Activated T-helper 2 cell treated with anti-CD3 and anti-CD28 coated beads, Interferon-gamma antibody, Interleukin-2, Interleukin-4, amounts not matched to agents 10 μg/mL and 5 μg/mL and 100 μg/mL, durations not matched to agents 14 hours and 24 hours and 36 hours (primary cell): ENCODE measurements around the gene PLPPR1. TPM values are rescaled to one million over a fixed set of nuclear protein-coding genes. Genes with fewer than 3 reads are reported as not detected.

Experiments used
- DNase-seq: peaks from one replicate; pipeline ENCODE4 v3.0.0; 2021; ENCODE audit warnings: low spot score
- H3K27ac Mint-ChIP-seq: one replicate; pipeline ENCODE4 v1.8.0; 2021; ENCODE audit warnings: mixed read lengths
- H3K27me3 Mint-ChIP-seq: one replicate; pipeline ENCODE4 v1.8.0; 2021; ENCODE audit warnings: low read depth, mixed read lengths
- H3K36me3 Mint-ChIP-seq: one replicate; pipeline ENCODE4 v1.8.0; 2021; ENCODE audit warnings: low read depth, mixed read lengths
- H3K4me1 Mint-ChIP-seq: one replicate; pipeline ENCODE4 v1.8.0; 2021; ENCODE audit warnings: low read depth, mixed read lengths
- H3K4me3 Mint-ChIP-seq: one replicate; pipeline ENCODE4 v1.8.0; 2021; ENCODE audit warnings: low read depth, mild to moderate bottlenecking, moderate library complexity, mixed read lengths
- H3K9me3 Mint-ChIP-seq: one replicate; pipeline ENCODE4 v1.8.0; 2021; ENCODE audit warnings: mixed read lengths
- intact Hi-C: fragments of 100-400 bp; cut with micrococcal nuclease; formaldehyde crosslinking; loops from one replicate; pipeline ENCODE4 v1.15.1; 2023
- total RNA-seq: library from RNA; stranded (reverse); gene quantifications from 2 replicates; pipeline ENCODE4 v1.2.3, GENCODE V29; 2022

The PLPPR1 gene
- total RNA-seq, 1 donor from 2014 or later = not detected

DNA sequence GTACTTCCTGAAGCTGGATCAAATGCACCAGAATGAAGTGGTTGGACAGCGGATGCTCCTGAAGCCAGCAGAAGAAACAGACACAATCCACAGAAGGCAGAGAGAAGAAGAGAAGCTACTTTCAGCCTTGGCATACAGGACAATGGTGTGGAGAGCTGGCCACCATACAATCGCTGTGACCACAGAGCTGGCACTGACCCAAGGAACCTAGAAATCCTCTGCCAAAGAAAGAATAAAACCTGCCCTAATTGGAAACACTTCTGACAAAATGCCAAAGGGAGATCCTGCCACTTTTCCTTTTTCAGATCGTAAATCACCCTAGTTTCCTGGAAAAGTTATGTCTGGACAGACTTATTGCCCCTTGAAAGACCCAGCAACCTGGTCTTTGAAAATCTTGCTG is 278.5 kb downstream of the PLPPR1 start:
- H3K9me3 Mint-ChIP-seq = no peaks in the 10 kb centered on the region
- intact Hi-C loops = no loop called here

DNA sequence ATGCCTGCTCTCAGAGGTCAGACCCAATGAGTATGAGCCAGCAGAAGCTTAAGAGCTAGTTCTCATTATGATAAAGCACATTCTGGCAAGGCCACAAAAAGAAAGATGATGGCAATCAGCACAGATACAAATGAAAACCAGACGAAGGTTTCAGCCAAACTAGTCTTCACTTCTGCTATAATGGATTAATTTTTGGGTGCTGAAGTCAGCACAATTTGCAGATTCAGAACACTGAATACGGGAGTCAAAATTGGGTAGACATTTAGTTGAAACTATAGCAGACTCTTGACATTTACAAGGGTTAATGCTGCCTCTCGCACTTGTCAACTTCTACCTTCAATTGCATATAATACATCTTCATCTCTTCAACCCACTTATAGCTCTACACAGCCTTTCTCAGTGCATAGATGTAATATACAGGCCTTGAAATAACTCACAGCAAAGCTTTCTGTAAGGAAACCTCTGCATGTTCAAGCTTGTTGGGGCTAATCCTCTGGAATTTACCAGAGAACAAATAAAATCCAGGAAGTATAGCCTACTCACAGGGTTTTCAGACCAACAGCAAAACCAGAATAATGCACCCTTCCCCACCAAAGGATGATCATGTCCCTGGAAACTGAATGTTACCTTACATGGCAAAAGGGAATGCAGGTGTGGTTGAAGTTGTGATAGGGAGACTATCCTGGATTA is 279.1 kb downstream of the PLPPR1 start:
- Mint-ChIP-seq H3K4me3 (no peak overlapping the region), H3K4me1 (no peaks in the 10 kb centered on the region), H3K36me3 (no peaks in the 10 kb centered on the region), H3K9me3 (no peaks in the 10 kb centered on the region), H3K27ac (no peak overlapping the region), H3K27me3 (peaks cover 3% of the 10 kb centered on the region)
- DNase-seq = no peak
- intact Hi-C loops = no loop called here

More for the DNA sequence above, 278.5 kb downstream of the PLPPR1 start:
- DNase-seq = no peak
- Mint-ChIP-seq H3K4me3 (no peak overlapping the region), H3K27me3 (peaks cover 3% of the 10 kb centered on the region), H3K27ac (no peak overlapping the region), H3K36me3 (no peaks in the 10 kb centered on the region), H3K4me1 (no peaks in the 10 kb centered on the region)

DNA sequence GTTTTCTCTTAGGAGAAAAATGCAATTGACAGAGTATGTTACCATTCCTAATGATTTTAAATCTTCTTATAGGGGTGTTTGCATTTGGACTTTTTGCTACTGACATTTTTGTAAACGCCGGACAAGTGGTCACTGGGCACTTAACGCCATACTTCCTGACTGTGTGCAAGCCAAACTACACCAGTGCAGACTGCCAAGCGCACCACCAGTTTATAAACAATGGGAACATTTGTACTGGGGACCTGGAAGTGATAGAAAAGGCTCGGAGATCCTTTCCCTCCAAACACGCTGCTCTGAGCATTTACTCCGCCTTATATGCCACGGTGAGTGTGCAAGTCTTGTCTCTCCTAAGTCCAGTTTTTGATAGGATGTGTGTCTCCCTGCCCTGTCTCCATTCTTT is 280.6 kb downstream of the PLPPR1 start:
- Mint-ChIP-seq H3K27ac (no peak overlapping the region), H3K36me3 (no peaks in the 10 kb centered on the region)
- DNase-seq = no peak

DNA sequence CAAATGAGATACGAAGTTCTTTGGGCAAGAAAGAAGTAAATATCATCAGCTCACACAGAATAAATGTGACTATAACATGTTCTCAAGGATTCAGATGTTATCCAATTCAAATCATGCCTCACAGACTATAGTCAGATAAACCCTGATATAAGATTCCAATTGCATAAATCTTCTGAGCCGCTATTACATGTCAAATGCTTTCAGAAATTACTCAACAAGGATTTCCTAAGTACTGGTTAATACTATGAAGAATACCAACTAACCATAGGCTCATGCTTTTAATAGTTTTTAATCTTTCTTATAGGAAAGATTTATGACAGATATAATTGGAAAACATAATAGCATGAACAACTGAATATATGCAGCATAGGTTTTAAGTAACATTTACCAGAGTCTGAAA is 282.7 kb downstream of the PLPPR1 start:
- no peaks in the 10 kb centered on the region for H3K4me1 Mint-ChIP-seq
- no peak for DNase-seq
- H3K4me3 Mint-ChIP-seq = no peak overlapping the region
- H3K9me3 Mint-ChIP-seq = no peaks in the 10 kb centered on the region
- H3K36me3 Mint-ChIP-seq = no peaks in the 10 kb centered on the region
- no peak overlapping the region for H3K27ac Mint-ChIP-seq
- H3K27me3 Mint-ChIP-seq = peaks cover 2% of the 10 kb centered on the region
- intact Hi-C loops = loop anchor here (2.0 to 5.0 kb wide), 3 partner anchors 194 to 709 kb away; no protein-coding TSS in a partner anchor

More for the DNA sequence above, 280.6 kb downstream of the PLPPR1 start:
- intact Hi-C loops = no loop called here
- H3K9me3 Mint-ChIP-seq = no peaks in the 10 kb centered on the region
- H3K4me3 Mint-ChIP-seq = no peak overlapping the region
- peaks cover 3% of the 10 kb centered on the region for H3K27me3 Mint-ChIP-seq
- H3K4me1 Mint-ChIP-seq = no peaks in the 10 kb centered on the region

DNA sequence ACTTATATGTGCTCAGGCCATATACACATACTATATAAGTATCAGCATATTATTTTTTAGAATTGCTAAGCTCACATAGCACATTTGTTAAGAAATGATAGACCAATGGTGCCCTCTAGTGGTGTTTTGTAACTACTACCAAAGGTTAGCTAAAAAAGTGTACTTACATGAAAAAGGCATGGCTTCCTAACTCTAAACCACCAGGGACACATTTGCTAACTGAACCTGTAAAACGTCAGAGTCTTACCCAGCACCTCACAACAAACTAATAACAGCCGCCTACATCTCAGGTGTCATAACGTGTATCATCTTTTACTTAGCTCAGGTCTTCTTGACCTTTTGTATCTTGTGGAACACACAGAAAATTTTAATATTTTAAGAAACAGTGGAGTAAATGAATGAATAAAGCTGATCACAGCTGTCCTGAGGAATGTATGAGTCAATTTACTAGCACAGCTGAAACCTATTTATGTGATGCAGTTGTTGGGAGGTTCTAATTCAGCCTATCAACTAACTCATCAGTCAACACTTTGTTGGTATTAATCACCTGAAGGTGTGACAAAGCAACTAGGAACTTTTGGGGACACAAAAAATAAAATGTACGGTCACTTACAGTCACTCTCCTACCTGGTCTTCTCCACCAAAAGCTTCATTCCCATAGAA is 283.4 kb downstream of the PLPPR1 start:
- H3K27me3 Mint-ChIP-seq = no peaks in the 10 kb centered on the region

DNA sequence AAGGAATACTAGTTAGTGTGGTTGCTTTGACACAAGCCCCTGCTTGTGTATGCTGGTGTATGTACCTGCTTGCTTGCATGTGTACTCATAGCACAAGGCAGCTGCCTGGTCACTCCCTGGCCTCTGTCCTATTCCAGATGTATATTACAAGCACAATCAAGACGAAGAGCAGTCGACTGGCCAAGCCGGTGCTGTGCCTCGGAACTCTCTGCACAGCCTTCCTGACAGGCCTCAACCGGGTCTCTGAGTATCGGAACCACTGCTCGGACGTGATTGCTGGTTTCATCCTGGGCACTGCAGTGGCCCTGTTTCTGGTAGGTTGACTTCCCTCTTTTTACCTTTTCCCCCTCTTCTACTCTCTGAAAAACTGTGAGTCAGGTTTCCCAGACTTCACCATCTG is 284.1 kb downstream of the PLPPR1 start:
- H3K4me1 Mint-ChIP-seq = no peaks in the 10 kb centered on the region
- no peak for DNase-seq
- H3K27me3 Mint-ChIP-seq = no peaks in the 10 kb centered on the region
- intact Hi-C loops = loop anchor here (5.0 kb wide), 2 partner anchors 195 to 710 kb away; no protein-coding TSS in a partner anchor
- H3K27ac Mint-ChIP-seq = no peak overlapping the region
- H3K36me3 Mint-ChIP-seq = no peaks in the 10 kb centered on the region
- H3K9me3 Mint-ChIP-seq = no peaks in the 10 kb centered on the region
- H3K4me3 Mint-ChIP-seq = no peak overlapping the region

More for the DNA sequence above, 283.4 kb downstream of the PLPPR1 start:
- intact Hi-C loops = loop anchor here (2.0 to 5.0 kb wide), 3 partner anchors 195 to 710 kb away; no protein-coding TSS in a partner anchor
- Mint-ChIP-seq H3K4me1 (no peaks in the 10 kb centered on the region), H3K27ac (no peak overlapping the region), H3K4me3 (no peak overlapping the region), H3K36me3 (no peaks in the 10 kb centered on the region), H3K9me3 (no peaks in the 10 kb centered on the region)
- DNase-seq = no peak

DNA sequence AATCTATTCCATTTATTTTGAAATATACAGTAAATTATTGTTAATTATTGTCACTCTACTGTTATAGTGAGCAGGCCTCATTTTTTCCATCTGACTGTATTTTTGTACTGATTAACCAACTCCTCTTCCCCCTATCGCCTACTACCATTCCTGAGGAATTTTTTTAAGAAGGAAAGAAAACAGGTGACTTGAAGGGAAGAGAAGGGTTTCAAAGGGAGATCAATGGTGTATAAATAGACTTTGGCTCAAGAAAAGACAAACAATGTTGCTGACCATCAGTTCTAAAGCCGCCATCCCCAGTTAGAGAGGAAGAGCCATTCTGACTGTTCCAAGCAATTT is 286.6 kb downstream of the PLPPR1 start:
- DNase-seq = no peak

DNA sequence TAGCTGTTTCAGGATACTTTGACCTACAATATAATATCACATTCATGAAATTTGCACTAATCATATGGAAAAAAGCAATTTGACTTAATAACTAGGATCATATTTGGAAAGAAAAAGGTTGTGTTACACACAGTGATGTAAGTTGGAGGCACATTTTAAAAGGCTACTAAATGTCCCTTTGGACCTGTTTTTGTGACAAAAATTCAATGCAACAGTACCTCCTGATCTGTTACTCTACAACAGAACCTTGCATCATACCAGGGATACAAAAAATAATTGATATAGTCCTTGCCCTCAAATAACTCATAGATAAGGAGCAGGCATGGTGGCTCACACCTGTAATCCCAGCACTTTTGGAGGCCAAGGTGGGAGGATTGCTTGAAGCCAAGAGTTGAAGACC is 289.2 kb downstream of the PLPPR1 start:
- Mint-ChIP-seq H3K9me3 (no peaks in the 10 kb centered on the region), H3K36me3 (no peaks in the 10 kb centered on the region), H3K27ac (no peak overlapping the region), H3K4me3 (no peak overlapping the region), H3K4me1 (no peaks in the 10 kb centered on the region), H3K27me3 (no peaks in the 10 kb centered on the region)
- DNase-seq = no peak
- intact Hi-C loops = no loop called here

More for the DNA sequence above, 286.6 kb downstream of the PLPPR1 start:
- no peaks in the 10 kb centered on the region for H3K9me3 Mint-ChIP-seq
- no peaks in the 10 kb centered on the region for H3K36me3 Mint-ChIP-seq
- no peaks in the 10 kb centered on the region for H3K4me1 Mint-ChIP-seq
- intact Hi-C loops = no loop called here
- no peak overlapping the region for H3K27ac Mint-ChIP-seq
- H3K4me3 Mint-ChIP-seq = no peak overlapping the region
- no peaks in the 10 kb centered on the region for H3K27me3 Mint-ChIP-seq

DNA sequence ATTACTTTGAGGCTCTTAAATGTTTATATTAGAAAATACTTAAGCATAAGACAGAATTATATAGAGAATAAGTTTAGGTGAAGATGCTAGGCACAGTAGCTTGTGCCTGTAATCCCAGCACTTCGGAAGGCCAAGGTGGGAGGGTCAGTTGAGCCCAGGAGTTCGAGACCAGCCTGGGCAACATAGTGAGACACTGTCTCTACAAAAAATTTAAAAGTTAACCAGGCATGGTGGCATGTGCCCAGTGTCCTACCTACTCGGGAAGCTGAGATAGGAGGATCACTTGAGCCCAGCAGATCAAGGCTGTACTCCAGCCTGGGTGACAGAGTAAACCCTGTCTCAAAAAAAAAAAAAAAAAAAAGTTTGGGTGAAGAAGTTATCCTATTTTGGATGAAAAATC is 294.6 kb downstream of the PLPPR1 start:
- H3K27ac Mint-ChIP-seq = no peak overlapping the region
- no peak overlapping the region for H3K4me3 Mint-ChIP-seq
- peaks cover 2% of the 10 kb centered on the region for H3K27me3 Mint-ChIP-seq
- H3K4me1 Mint-ChIP-seq = no peaks in the 10 kb centered on the region
- H3K36me3 Mint-ChIP-seq = no peaks in the 10 kb centered on the region
- no peak for DNase-seq
- intact Hi-C loops = no loop called here
- H3K9me3 Mint-ChIP-seq = no peaks in the 10 kb centered on the region

DNA sequence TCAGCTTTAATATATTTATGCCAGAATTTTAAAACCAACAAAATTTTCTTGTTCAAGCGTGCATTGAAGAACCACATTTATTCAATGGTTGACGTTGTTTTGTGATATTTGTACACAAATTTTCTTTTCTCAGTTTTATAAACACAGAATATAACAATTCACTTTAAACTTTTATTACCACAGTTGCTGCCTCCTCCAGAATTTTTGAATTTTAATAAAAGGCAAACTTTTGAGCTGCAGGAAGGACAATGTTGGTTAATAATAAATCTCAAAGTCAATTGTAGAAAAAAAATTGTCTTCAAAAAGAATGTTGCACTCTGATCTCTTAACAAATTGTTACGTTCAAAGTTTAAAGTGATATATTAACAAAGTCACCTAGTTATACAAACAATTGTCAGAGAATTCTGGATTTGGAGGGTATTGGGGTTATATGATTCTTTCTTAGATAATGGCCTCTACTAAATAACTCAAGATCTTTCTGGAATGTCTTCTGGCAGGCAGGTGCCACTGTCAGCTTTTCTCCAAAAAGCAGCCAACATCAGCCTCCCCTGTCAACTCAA is 295.8 kb downstream of the PLPPR1 start:
- Mint-ChIP-seq H3K4me1 (no peaks in the 10 kb centered on the region), H3K9me3 (no peaks in the 10 kb centered on the region), H3K27me3 (peaks cover 2% of the 10 kb centered on the region), H3K36me3 (no peaks in the 10 kb centered on the region), H3K4me3 (no peak overlapping the region), H3K27ac (no peak overlapping the region)
- DNase-seq = no peak
- intact Hi-C loops = no loop called here

DNA sequence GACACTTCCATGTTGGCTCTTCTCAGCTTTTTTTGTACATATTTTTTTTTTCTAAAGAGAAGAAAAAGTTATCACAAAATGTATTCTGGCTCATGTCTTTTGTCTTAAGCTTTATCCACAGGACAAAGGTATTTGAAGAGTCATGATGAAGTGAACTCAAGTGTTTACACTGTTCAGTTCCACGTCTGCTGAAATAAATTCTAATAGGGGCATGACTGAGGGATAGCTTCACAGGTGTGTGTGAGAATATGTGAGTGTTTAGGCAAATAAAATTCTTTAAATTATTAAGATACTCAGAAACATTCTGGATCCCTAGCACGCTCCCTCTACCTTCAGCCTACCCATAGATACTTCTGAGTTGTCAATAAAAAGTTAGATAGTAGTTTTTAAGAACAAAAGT is 296.5 kb downstream of the PLPPR1 start:
- Mint-ChIP-seq H3K4me3 (no peak overlapping the region), H3K4me1 (no peaks in the 10 kb centered on the region), H3K27ac (no peak overlapping the region), H3K36me3 (no peaks in the 10 kb centered on the region), H3K9me3 (no peaks in the 10 kb centered on the region), H3K27me3 (peaks cover 2% of the 10 kb centered on the region)
- intact Hi-C loops = no loop called here
- DNase-seq = no peak

DNA sequence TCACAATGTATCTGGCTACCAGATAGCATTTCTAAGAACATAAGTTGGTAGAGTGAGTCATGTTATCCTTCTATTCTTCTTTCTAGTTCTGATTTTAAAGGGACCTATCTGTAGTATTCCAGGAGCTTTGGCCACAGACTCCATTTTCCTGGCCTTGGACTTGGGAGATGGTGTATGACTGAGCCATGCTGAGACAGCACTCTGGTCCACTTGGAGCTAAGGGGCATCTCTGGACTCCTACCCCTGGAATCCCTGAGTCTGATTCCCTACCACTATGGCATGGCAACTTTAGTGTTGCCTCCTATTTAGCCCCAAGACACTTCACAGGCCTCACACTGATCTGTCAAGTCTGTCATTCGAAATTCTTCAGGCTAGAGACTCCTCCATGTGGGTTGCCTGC is 297.5 kb downstream of the PLPPR1 start:
- Mint-ChIP-seq H3K27ac (no peak overlapping the region), H3K27me3 (peaks cover 5% of the 10 kb centered on the region), H3K36me3 (no peaks in the 10 kb centered on the region), H3K9me3 (no peaks in the 10 kb centered on the region), H3K4me3 (no peak overlapping the region), H3K4me1 (no peaks in the 10 kb centered on the region)
- intact Hi-C loops = no loop called here
- no peak for DNase-seq

DNA sequence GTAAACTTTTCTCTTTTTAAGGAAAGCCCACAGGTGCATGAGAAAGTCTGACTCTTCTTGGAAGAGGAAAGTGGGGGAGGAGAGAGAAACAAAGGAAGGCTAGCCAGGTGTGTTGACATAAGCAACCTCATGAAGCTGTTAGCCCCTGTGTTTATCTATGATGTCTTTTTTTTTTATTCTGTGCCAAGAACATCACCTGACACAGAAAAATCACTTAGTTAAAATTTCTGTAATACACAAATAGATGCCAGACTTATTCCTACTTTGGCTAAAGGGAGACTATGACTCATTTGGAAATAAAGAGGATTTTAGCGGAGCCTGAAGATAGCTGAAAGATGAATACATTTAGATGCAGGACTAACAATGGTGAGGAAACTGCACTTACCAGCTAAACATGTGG is 298.0 kb downstream of the PLPPR1 start:
- Mint-ChIP-seq H3K27ac (no peak overlapping the region), H3K36me3 (no peaks in the 10 kb centered on the region), H3K9me3 (no peaks in the 10 kb centered on the region), H3K4me3 (no peak overlapping the region), H3K27me3 (peaks cover 5% of the 10 kb centered on the region), H3K4me1 (no peaks in the 10 kb centered on the region)
- DNase-seq = no peak
- intact Hi-C loops = no loop called here
